Jurkat, Clone E6-1 (cell line): ENCODE results near the gene SPEF1.

Experiments used
- DNase-seq: peaks from one replicate; pipeline ENCODE4 v3.0.0-alpha.2; 2011; ENCODE audit warnings: low read depth, low spot score
- H3K4me3 ChIP-seq: 2 replicates; pipeline ENCODE4 v1.5.1; 2011; ENCODE audit warnings: mild to moderate bottlenecking, low read length, control low read depth, moderate library complexity

SPEF1 gene

GRCh38 chr20:3771552-3772058 is 9.6 kb downstream of the SPEF1 start:
- H3K4me3 ChIP-seq: no peak overlapping the region
- no peak for DNase-seq

GRCh38 chr20:3768342-3769130 is 12.7 kb downstream of the SPEF1 start:
- peak; percentile 64 for DNase-seq
- H3K4me3 ChIP-seq: peak overlapping the region; percentile 83

- peak; percentile 96 for DNase-seq
- H3K4me3 ChIP-seq: peak within 1 kb of the TSS; percentile 83
Observed at GRCh38 chr20:3767427-3768341, 13.6 kb downstream of the SPEF1 start, which contains the start of gene ADISSP. Gene ADISSP, minus strand, starts transcription at chr20:3767753. Its CDS starts 7,653 bp downstream, at chr20:3760100.

- peak overlapping the region; percentile 83 for H3K4me3 ChIP-seq
- no peak for DNase-seq
Observed at GRCh38 chr20:3767110-3767426, 14.2 kb downstream of the SPEF1 start.

DNA sequence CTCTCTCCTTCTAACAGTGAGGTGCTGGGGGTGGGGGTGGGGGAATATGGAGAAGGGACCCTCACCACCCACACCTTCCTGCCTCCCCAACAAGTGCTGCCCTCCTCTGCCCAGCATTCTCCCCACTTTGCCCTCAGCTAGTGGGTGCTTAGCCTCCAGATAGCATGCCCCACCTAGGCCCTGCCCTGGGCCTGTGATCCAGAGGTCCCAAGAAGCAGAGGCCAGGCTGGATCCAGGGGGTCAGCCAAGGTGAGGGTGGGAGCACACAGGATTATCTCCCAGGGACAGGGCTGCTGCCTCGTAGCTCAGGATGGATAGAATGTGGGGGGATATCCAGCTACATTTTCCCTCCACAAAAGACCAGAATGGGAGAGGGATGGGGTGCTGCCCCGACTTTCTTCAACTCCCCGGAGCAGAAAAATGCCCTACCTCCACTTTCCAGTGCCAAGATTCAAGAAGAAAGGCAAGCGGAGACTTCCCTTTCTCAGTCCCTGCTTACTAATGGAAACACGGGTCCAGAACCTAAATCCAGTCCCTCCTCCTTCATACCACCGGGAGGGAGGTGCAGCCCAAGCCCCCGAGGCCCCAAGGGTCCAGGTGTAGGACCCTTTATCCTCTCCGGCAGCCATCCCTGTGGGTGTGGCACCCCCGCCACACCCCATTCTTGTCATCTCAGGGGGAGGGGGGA is 14.7 kb downstream of the SPEF1 start:
- peak overlapping the region; percentile 83 for H3K4me3 ChIP-seq
- no peak for DNase-seq

- no peak for DNase-seq
- no peak overlapping the region for H3K4me3 ChIP-seq
Observed at GRCh38 chr20:3765171-3765882, 15.9 kb downstream of the SPEF1 start.

GRCh38 chr20:3764659-3765058 is 16.6 kb downstream of the SPEF1 start:
- no peak overlapping the region for H3K4me3 ChIP-seq
- no peak for DNase-seq

DNA sequence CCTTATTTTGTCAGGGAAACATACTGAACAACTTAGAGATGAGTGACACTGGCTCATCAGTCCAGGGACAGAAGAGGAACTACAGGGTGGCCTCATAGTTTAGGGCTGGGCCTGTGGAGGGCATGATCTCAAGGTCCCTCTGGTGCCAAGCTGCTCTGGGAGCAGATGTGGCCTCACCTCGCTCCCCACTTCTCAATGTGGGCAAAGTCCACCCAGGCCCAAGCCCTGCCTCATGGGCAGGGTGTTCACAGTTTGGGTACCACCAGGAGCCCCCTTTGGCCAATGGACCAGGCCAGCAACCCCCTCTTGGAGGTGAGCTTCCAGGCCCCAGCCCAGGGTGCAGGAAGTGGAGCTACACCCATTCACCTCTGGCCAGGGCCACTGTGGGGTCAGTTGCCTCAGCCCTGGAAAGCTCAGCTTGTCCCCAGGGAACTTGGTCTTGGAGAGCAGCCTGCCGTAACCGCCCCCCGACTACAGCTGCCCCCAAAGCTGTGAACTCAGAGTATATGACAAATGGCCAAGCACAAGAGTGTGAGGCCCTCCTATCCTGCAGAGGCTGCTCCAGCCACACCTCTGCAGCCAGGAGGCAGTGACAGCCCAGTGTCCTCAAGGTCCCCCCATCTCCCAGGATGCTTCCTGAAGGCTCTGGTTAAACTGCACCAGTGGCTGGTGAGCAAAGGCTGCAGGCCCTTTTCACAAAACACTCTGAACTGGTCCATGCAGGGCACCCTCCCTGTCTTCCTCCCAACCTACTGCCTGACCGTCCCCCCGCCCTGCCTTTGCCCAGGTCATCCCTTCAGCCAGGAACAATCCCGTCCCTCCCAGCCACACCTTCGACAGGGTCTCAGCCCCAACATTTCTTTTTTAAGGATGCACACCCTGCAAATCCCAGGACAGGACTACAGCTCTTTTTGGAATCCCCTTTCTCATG is 17.3 kb downstream of the SPEF1 start:
- no peak overlapping the region for H3K4me3 ChIP-seq
- no peak for DNase-seq

- no peak for DNase-seq
- no peak overlapping the region for H3K4me3 ChIP-seq
Observed at GRCh38 chr20:3760655-3761348, 20.4 kb downstream of the SPEF1 start.

- no peak overlapping the region for H3K4me3 ChIP-seq
- DNase-seq: no peak
Observed at GRCh38 chr20:3759884-3760283, 21.4 kb downstream of the SPEF1 start.

DNA sequence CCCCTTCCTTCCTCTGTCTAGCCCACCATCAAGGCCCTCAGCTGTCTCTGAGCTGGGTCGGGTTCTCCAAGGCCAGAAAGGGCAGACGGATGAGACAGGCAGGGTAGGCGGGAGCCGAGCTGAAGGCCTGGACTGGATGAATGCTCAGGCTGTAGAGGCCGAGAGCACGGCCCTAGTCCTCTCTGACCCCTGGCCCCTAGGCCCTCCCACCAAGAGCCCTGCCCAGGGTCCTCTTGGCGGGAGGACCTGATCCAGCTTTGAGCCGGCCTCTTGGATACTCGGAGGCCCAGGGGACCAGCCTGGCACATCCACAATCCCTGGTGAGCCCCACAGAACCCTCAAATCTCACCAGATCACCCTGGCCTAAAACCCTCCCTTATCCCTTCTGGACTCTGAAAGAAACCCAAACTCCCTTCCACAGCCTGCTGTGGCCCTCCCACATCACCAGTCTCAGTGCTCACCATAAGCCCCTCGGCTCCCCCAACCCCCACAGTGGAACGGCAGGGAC is 21.9 kb downstream of the SPEF1 start:
- no peak for DNase-seq
- H3K4me3 ChIP-seq: no peak overlapping the region

DNA sequence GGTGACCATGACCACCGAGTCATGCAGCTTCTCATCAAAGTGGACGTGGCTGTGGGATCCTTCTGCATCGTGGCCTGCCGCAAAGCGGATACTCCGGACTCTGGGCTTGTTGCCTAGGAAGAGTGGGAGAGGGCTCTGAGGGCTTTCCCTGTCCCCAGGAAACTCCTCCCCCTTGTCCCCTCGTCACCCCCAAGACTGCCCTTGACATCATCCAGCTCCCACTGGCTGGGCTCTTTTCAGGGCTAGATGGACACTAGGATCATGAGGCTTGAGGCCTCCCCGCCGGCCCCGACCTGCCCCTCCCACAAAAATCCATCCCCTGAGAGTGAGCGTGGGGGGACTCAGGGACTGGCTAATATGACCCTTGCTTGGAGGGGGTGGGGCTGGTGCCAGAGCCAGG is 22.7 kb downstream of the SPEF1 start:
- H3K4me3 ChIP-seq: no peak overlapping the region
- no peak for DNase-seq

- DNase-seq: no peak
- H3K4me3 ChIP-seq: no peak overlapping the region
Observed at GRCh38 chr20:3757268-3757667, 24.0 kb downstream of the SPEF1 start.

DNA sequence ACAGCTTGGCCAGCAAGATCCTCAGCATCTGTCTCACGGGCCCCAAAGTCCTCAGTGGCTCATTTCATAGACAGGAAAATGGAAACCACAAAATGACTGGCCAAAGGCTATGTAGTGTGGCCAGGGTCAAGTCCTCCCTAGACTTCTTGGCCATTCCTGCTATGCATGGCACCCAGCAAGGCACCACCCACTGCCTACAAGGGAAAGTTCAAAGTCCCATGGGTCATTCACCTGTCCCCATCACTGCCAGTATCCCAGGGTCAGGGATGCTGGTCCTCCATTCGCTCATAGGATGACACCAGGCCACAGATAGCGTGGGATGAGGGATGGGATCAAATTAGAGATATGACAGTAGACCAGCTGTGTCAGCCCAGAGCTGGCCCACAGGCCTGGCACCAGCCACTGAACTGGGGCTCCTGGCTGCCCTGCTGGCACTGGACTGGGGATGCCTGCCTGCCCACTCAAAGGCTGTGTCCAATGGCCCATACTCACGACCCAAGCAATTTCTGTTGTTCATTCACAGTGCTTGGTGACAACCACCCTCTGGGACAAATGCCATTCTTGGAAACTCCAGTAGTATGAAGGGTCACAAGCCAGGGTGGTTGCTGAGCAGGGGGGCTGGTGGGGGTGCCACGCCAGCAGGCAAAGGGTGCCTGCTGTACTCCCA is 25.3 kb downstream of the SPEF1 start:
- no peak for DNase-seq
- no peak overlapping the region for H3K4me3 ChIP-seq

DNA sequence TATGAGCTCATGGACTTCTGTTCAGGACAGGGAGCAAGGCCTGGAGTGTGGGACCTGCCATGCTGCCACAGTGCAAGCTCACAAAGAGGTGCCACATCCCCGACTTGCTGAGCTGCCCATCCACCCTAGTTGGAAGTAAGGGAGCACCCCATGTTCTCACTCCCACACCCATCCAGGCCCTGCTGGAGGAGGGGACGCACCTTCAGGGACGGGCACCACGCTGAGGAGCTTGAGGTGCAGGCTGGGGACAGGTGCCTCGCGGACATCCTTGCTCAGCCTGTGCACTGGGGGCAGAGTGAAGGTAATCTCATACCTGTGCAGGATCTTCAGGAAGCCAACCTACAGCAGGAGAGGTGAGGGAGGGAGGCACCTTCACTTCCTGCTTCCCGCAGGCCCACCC is 26.0 kb downstream of the SPEF1 start:
- DNase-seq: no peak
- no peak overlapping the region for H3K4me3 ChIP-seq

DNA sequence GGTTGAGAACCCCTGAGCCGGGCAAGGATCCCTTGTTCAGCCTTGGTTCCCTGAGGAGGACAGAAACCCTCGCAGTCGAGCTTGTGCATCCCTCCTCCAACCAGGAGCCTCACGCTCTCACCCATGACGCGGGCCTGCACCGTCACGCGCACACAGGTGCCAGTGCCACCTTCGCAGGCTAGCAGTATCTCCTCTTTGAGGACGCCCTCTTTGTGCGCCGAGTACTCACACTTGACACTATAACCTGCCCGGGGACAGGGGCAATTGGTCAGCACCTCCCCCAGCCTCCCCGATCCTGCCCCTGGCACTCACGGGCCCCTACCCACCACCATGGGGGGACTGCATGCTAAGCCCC is 27.0 kb downstream of the SPEF1 start:
- DNase-seq: no peak
- no peak overlapping the region for H3K4me3 ChIP-seq
